Measurements from ENCODE around the gene ZFYVE28. TPM values are rescaled to one million over a fixed set of nuclear protein-coding genes. Genes with fewer than 3 reads are reported as not detected.

The ZFYVE28 gene
- total RNA-seq, 1 experiment from 2014 or later: 19.2 TPM

DNA sequence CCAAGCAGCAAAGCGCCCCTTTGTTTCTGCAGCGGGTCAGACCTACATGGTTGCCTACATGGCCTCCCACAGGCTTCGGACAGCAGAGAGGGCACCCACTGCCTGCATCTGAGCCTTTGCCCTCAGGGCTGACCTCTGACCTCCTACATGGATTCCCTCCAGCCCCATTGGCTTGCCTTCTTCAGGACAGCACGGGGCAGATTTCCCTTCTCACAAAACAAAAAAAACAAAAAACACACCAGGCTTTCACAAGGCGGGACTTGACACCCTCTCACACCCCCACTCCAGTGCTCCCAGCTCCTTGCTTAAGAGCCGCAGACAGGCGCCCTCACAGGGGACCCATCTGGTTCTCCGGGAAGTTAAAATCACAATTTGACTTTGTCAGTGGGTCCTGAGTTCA, 32.9 kb downstream of the ZFYVE28 start:
- no peak for DNase-seq (ENCODE audit: low read depth, low spot score)
- H3K27me3 ChIP-seq (ENCODE audit: insufficient read depth, low read length): no peaks in the 10 kb centered on the region
- no peak overlapping the region for H3K4me3 ChIP-seq (replicated peaks in 1 of 2; ENCODE audit: low read depth in 1 of 2, low read length in 2 of 2)
- H3K79me2 ChIP-seq (ENCODE audit: insufficient read depth, low read length): no peaks in the 10 kb centered on the region
- ChIA-PET POLR2A (no interaction called here), CTCF (no interaction called here), RAD21 (ENCODE audit: low non-redundant PET in 1 of 2, low total read pairs in 2 of 2, uncharacterized antibody in 2 of 2, unreplicated experiment in 2 of 2) (no interaction called here)
- no peak overlapping the region for H2AFZ ChIP-seq (ENCODE audit: low read depth, low read length, poor library complexity, severe bottlenecking)
- intact Hi-C loops (cut with micrococcal nuclease): no loop called here
- H3K36me3 ChIP-seq (ENCODE audit: control insufficient read depth in 1 of 2, insufficient read depth in 2 of 2, low read length in 2 of 2): no peaks in the 10 kb centered on the region
- no peak overlapping the region for H3K9ac ChIP-seq (ENCODE audit: low read length)
- no peaks in the 10 kb centered on the region for H3K9me2 ChIP-seq (ENCODE audit: insufficient read depth)
- no peak overlapping the region for H3K4me2 ChIP-seq (ENCODE audit: low read length)
- H3K27ac ChIP-seq (ENCODE audit: low read depth, low read length): no peak overlapping the region
- H3K9me3 ChIP-seq (ENCODE audit: control insufficient read depth in 1 of 2, insufficient read depth in 1 of 2, low read depth in 1 of 2, low read length in 2 of 2): no peaks in the 10 kb centered on the region
- BruUV-seq (replicated peaks): no TSS peak
- H3K4me1 ChIP-seq (ENCODE audit: control insufficient read depth in 1 of 2, insufficient read depth in 2 of 2, low read length in 2 of 2): no peaks in the 10 kb centered on the region
- TF ChIP-seq YY1 (IDR thresholded peaks at IDR 0.05; ENCODE audit: extremely low read depth, insufficient replicate concordance, low read depth, low read length) (no peak), RAD21 (IDR thresholded peaks at IDR 0.05; ENCODE audit: low read depth) (no peak), JUND (IDR thresholded peaks at IDR 0.05) (no peak), ZNF274 (IDR thresholded peaks at IDR 0.05; ENCODE audit: low read depth, low read length) (no peak), SP1 (IDR thresholded peaks at IDR 0.05; ENCODE audit: low read depth) (no peak), FOSL1 (IDR thresholded peaks at IDR 0.05; ENCODE audit: low read depth) (no peak), REST (IDR thresholded peaks at IDR 0.05; ENCODE audit: low read depth) (no peak), SIN3A (IDR thresholded peaks at IDR 0.05; ENCODE audit: low read depth) (no peak)
- no peak for ATAC-seq
- H4K20me1 ChIP-seq (ENCODE audit: insufficient read depth): no peaks in the 10 kb centered on the region

GRCh38 chr4:2384245-2384644, 34.2 kb downstream of the ZFYVE28 start:
- no peak for DNase-seq (ENCODE audit: low read depth, low spot score)
- Histone ChIP-seq H3K4me1 (ENCODE audit: control insufficient read depth in 1 of 2, insufficient read depth in 2 of 2, low read length in 2 of 2) (no peaks in the 10 kb centered on the region), H3K9me2 (ENCODE audit: insufficient read depth) (no peaks in the 10 kb centered on the region), H3K27me3 (ENCODE audit: insufficient read depth, low read length) (no peaks in the 10 kb centered on the region), H3K9ac (ENCODE audit: low read length) (no peak overlapping the region), H3K79me2 (ENCODE audit: insufficient read depth, low read length) (no peaks in the 10 kb centered on the region), H4K20me1 (ENCODE audit: insufficient read depth) (no peaks in the 10 kb centered on the region), H3K4me3 (replicated peaks in 1 of 2; ENCODE audit: low read depth in 1 of 2, low read length in 2 of 2) (no peak overlapping the region), H3K4me2 (ENCODE audit: low read length) (no peak overlapping the region), H3K36me3 (ENCODE audit: control insufficient read depth in 1 of 2, insufficient read depth in 2 of 2, low read length in 2 of 2) (no peaks in the 10 kb centered on the region), H3K27ac (ENCODE audit: low read depth, low read length) (no peak overlapping the region), H3K9me3 (ENCODE audit: control insufficient read depth in 1 of 2, insufficient read depth in 1 of 2, low read depth in 1 of 2, low read length in 2 of 2) (no peaks in the 10 kb centered on the region), H2AFZ (ENCODE audit: low read depth, low read length, poor library complexity, severe bottlenecking) (no peak overlapping the region)
- intact Hi-C loops (cut with micrococcal nuclease): no loop called here
- ChIA-PET CTCF (no interaction called here), RAD21 (ENCODE audit: low non-redundant PET in 1 of 2, low total read pairs in 2 of 2, uncharacterized antibody in 2 of 2, unreplicated experiment in 2 of 2) (no interaction called here), POLR2A (no interaction called here)
- ATAC-seq: no peak
- TF ChIP-seq POLR2AphosphoS5 (IDR thresholded peaks at IDR 0.05; ENCODE audit: low read depth, low read length) (no peak), ZFX (IDR thresholded peaks at IDR 0.05) (no peak), RAD21 (IDR thresholded peaks at IDR 0.05; ENCODE audit: low read depth) (no peak), POLR2A (IDR thresholded peaks at IDR 0.05; ENCODE audit: borderline replicate concordance, extremely low read depth, insufficient read depth, insufficient read length) (no peak), SP1 (IDR thresholded peaks at IDR 0.05; ENCODE audit: low read depth) (no peak), EGR1 (IDR thresholded peaks at IDR 0.05; ENCODE audit: low read depth) (no peak), EZH2phosphoT487 (IDR thresholded peaks at IDR 0.05; ENCODE audit: borderline replicate concordance) (no peak), SIN3A (IDR thresholded peaks at IDR 0.05; ENCODE audit: low read depth) (no peak), ELF1 (IDR thresholded peaks at IDR 0.05; ENCODE audit: borderline replicate concordance, low read depth) (no peak), TCF7L2 (IDR thresholded peaks at IDR 0.05; ENCODE audit: borderline replicate concordance, extremely low read depth, insufficient read depth, insufficient read length) (no peak), CTCF (IDR thresholded peaks at IDR 0.05 in 2 of 3, conservative IDR thresholded peaks at IDR 0.05 in 1 of 3; ENCODE audit: borderline replicate concordance in 1 of 3, insufficient read depth in 1 of 3, low read depth in 2 of 3, low read length in 2 of 3) (no peak), EZH2 (IDR thresholded peaks at IDR 0.05) (no peak)
- TF ChIP-seq, protein P1, sequence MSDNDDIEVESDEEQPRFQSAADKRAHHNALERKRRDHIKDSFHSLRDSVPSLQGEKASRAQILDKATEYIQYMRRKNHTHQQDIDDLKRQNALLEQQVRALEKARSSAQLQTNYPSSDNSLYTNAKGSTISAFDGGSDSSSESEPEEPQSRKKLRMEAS (IDR thresholded peaks at IDR 0.05): no peak
- BruUV-seq (replicated peaks): no TSS peak

Measured in HCT116 (cell line).